ENCODE data around the gene CRYBA4. TPM values are rescaled to one million over a fixed set of nuclear protein-coding genes. Genes with fewer than 3 reads are reported as not detected.
A peak's percentile ranks its signal among the peaks of the same experiment; 100 is the strongest.

The CRYBA4 gene
- total RNA-seq, 1 experiment from 2014 or later = 0.52 TPM

DNA sequence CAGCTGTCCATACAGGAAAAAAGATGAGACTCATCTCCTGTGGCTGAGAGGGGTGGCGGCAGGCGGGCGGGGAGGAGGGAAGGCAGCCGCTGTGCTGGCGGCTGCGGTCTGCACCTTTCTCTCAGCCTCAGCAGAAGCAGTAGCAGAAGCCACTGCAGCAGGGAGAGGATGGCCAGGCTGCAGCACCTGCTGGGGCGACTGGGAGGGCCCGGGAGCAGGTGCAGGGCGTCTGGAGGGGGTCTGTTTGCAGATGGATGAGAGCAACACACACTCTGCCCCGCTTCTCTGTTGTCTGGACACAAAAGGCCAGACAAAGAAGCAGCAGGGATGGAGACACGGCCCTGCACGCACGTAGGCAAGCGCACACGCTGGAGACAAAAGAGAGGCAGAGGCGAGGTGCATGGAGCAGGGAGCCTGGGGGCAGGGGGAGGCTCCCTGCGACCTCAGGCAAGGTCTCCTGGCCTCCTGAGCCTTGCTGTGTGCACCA is 26.3 kb downstream of the CRYBA4 start:
- H3K27me3 ChIP-seq (ENCODE audit: insufficient read depth, low read length) = no peaks in the 10 kb centered on the region
- no peak overlapping the region for H2BK15ac ChIP-seq (ENCODE audit: low read depth, low read length)
- no peak overlapping the region for H2BK12ac ChIP-seq (ENCODE audit: insufficient read length, low read depth, low read length)
- no peak overlapping the region for H4K8ac ChIP-seq (replicated peaks; ENCODE audit: insufficient read length, low read depth, low read length)
- no peak overlapping the region for H3T11ph ChIP-seq (ENCODE audit: low read length)
- H4K5ac ChIP-seq (ENCODE audit: insufficient read length, low read depth, low read length) = no peak overlapping the region
- H3K56ac ChIP-seq (ENCODE audit: insufficient read length, low read depth, low read length) = no peak overlapping the region
- H4K20me1 ChIP-seq (ENCODE audit: control insufficient read depth, insufficient read depth, insufficient read length) = no peaks in the 10 kb centered on the region
- H2AK5ac ChIP-seq (ENCODE audit: insufficient read length, low read length) = no peak overlapping the region
- H2BK20ac ChIP-seq (ENCODE audit: low read depth, low read length, poor library complexity, severe bottlenecking) = no peak overlapping the region
- H2BK120ac ChIP-seq (ENCODE audit: low read depth, low read length, poor library complexity, severe bottlenecking) = no peak overlapping the region
- no peak overlapping the region for H3K4ac ChIP-seq (ENCODE audit: low read depth, low read length)
- Mint-ChIP-seq H3K4me1 (peaks cover 82 to 88% of the 10 kb centered on the region in 2 experiments), H3K9me3 (no peaks in the 10 kb centered on the region; a peak in 2 of 5 replicates), H3K27me3 (ENCODE audit: low read depth) (peaks cover 7% of the 10 kb centered on the region), H3K27ac (peak overlapping the region; percentile 93 to 99 (median 94)), H3K36me3 (ENCODE audit: insufficient read depth in 1 of 3, low read depth in 3 of 3) (no peaks in the 10 kb centered on the region), H3K4me3 (peak overlapping the region; percentile 53 to 73)
- no peak overlapping the region for H2BK5ac ChIP-seq (ENCODE audit: insufficient read length, low read length)
- no peaks in the 10 kb centered on the region for H3K79me2 ChIP-seq (ENCODE audit: insufficient read depth, low read length)
- peak overlapping the region; percentile 0 for H3K4me2 ChIP-seq (ENCODE audit: insufficient read depth, insufficient read length, low read length)
- H4K91ac ChIP-seq (ENCODE audit: insufficient read length, low read depth, low read length) = no peak overlapping the region
- H3K27ac ChIP-seq (ENCODE audit: insufficient read length, low read depth, low read length) = no peak overlapping the region
- H3K9me3 ChIP-seq (ENCODE audit: control insufficient read depth, low read depth, low read length) = no peaks in the 10 kb centered on the region
- WGBS (ENCODE audit: extremely low coverage, insufficient read length, low lambda C conversion rate) = no CpG with 5 or more reads among the region's 17 CpGs
- H2AFZ ChIP-seq (ENCODE audit: low read length) = no peak overlapping the region
- TF ChIP-seq, protein P1, sequence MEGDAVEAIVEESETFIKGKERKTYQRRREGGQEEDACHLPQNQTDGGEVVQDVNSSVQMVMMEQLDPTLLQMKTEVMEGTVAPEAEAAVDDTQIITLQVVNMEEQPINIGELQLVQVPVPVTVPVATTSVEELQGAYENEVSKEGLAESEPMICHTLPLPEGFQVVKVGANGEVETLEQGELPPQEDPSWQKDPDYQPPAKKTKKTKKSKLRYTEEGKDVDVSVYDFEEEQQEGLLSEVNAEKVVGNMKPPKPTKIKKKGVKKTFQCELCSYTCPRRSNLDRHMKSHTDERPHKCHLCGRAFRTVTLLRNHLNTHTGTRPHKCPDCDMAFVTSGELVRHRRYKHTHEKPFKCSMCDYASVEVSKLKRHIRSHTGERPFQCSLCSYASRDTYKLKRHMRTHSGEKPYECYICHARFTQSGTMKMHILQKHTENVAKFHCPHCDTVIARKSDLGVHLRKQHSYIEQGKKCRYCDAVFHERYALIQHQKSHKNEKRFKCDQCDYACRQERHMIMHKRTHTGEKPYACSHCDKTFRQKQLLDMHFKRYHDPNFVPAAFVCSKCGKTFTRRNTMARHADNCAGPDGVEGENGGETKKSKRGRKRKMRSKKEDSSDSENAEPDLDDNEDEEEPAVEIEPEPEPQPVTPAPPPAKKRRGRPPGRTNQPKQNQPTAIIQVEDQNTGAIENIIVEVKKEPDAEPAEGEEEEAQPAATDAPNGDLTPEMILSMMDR (conservative IDR thresholded peaks at IDR 0.05) = no peak
- peak overlapping the region; percentile 49 for H3K18ac ChIP-seq (ENCODE audit: insufficient read length, low read depth, low read length)
- H3K14ac ChIP-seq (ENCODE audit: insufficient read depth, low read length) = 0 out of 2 replicates have a peak overlapping the region, but pooled peaks have one; percentile 0
- H3K23ac ChIP-seq (ENCODE audit: insufficient read length, low read depth, low read length) = no peak overlapping the region
- peaks cover 29% of the 10 kb centered on the region for H3K4me1 ChIP-seq (ENCODE audit: insufficient read depth, low read length)
- DNase-seq = peak; percentile 87
- no peak overlapping the region for H3K9ac ChIP-seq (ENCODE audit: extremely low read depth, insufficient read length, low read length)
- no peaks in the 10 kb centered on the region for H3K79me1 ChIP-seq (ENCODE audit: insufficient read depth, low read depth, low read length, poor library complexity, severe bottlenecking)
- H3K23me2 ChIP-seq (ENCODE audit: insufficient read length, low read depth, low read length, poor library complexity, severe bottlenecking) = no peaks in the 10 kb centered on the region
